A673 (cell line): ENCODE measurements around the gene GAB1.

ENCODE experiments used
- CTCF ChIP-seq: fragments of 300-800, 200-600 bp; sonication (generic); conservative IDR thresholded peaks from 2 replicates; pipeline ENCODE4 v1.5.1; 2017; ENCODE audit warnings: low read depth, mild to moderate bottlenecking, antibody characterized with exemption, low read length, moderate library complexity, mixed read lengths
- EZH2 ChIP-seq: fragments of 200-600 bp; sonication (generic); IDR thresholded peaks from 2 replicates; pipeline ENCODE4 v1.6.1; 2017; ENCODE audit warnings: borderline replicate concordance, low read depth, mild to moderate bottlenecking, mixed read lengths, antibody characterized with exemption, low read length; ENCODE audit not compliant: poor library complexity, severe bottlenecking

DNA sequence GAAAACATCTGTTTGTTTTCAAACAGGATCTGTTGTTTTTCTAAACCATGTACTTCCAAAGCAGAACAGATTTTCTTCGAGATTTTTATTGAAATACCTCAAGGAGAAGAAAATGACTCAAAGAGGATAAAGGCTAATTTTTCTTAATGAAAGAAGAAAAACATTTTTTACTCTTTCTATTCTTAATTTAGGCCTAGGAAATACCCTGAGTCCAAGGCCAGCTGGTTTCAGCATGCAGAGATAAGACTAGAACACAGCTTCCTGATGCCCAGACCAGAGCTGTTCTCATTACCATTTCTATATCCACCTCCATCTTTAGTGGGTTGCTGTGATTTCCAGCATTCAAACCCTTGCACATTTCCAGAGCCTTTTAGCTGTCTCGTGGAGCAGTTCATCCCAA is 18.3 kb downstream of the GAB1 start:
- TF ChIP-seq CTCF = no peak
- TF ChIP-seq EZH2 = no peak
